GM18907 (cell line): Measurements from ENCODE around the gene ADGRB2.
A peak's percentile ranks its signal among the peaks of the same experiment; 100 is the strongest.

ENCODE experiments used
- ATAC-seq: cut with Tn5 transposase; IDR thresholded peaks from one replicate; pipeline ENCODE4 v1.9.1; 2021; ENCODE audit warnings: mild to moderate bottlenecking, moderate library complexity; ENCODE audit not compliant: unreplicated experiment

ADGRB2 gene

GRCh38 chr1:31704271-31705079, 59.7 kb downstream of the ADGRB2 start:
- no peak for ATAC-seq

- no peak for ATAC-seq
Observed at GRCh38 chr1:31703431-31704270, 60.5 kb downstream of the ADGRB2 start, which contains the start of gene COL16A1. COL16A1 (minus strand) TSS chr1:31704017; CDS start chr1:31702193, 1,824 bp downstream.

- ATAC-seq = no peak
Observed at GRCh38 chr1:31702836-31703404, 61.2 kb downstream of the ADGRB2 start.

GRCh38 chr1:31701091-31701736, 62.9 kb downstream of the ADGRB2 start:
- ATAC-seq = no peak

- ATAC-seq = no peak
Observed at GRCh38 chr1:31700468-31701090, 63.6 kb downstream of the ADGRB2 start.

GRCh38 chr1:31699341-31699891, 64.7 kb downstream of the ADGRB2 start:
- peak; percentile 38 for ATAC-seq

- ATAC-seq = no peak
Observed at GRCh38 chr1:31697369-31697984, 66.7 kb downstream of the ADGRB2 start.

GRCh38 chr1:31696242-31696641, 67.9 kb downstream of the ADGRB2 start:
- ATAC-seq = no peak

GRCh38 chr1:31695327-31695726, 68.8 kb downstream of the ADGRB2 start:
- ATAC-seq = no peak

- ATAC-seq = no peak
Observed at GRCh38 chr1:31694964-31695313, 69.2 kb downstream of the ADGRB2 start.

- no peak for ATAC-seq
Observed at GRCh38 chr1:31694069-31694963, 69.8 kb downstream of the ADGRB2 start.

GRCh38 chr1:31693231-31693630, 70.9 kb downstream of the ADGRB2 start:
- ATAC-seq = no peak

- ATAC-seq = no peak
Observed at GRCh38 chr1:31691951-31692350, 72.2 kb downstream of the ADGRB2 start.

GRCh38 chr1:31691446-31691845, 72.7 kb downstream of the ADGRB2 start:
- no peak for ATAC-seq

GRCh38 chr1:31690921-31691320, 73.2 kb downstream of the ADGRB2 start:
- no peak for ATAC-seq

GRCh38 chr1:31689854-31690253, 74.3 kb downstream of the ADGRB2 start:
- no peak for ATAC-seq

- ATAC-seq = no peak
Observed at GRCh38 chr1:31689379-31689778, 74.8 kb downstream of the ADGRB2 start.

- no peak for ATAC-seq
Observed at GRCh38 chr1:31688233-31688918, 75.8 kb downstream of the ADGRB2 start.
